ENCODE data around the gene MAGI2. TPM values are rescaled to one million over a fixed set of nuclear protein-coding genes. Genes with fewer than 3 reads are reported as not detected.

MAGI2 gene
- polyA plus RNA-seq, 3 donors: 35.4 to 39.1 (median 36.4) TPM

DNA sequence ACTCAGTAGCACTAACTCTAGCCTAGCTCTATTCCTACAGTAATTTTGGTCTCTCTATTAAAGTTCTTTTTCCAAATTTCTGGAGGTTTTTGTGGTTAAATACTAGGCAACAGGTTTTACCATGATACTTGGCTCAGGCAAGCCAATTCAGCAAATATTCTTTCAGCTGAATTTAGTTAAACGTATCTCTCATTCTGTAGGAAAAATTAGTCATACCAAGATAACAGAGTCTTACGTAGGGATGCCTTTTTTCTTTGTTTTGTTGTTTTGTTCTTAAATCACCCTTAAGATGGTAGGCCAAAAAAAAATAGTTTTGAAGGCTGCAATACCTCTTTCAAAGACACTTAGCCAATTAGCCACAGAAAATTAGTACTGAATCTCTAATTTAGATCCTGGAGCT is 180.5 kb downstream of the MAGI2 start:
- no peak for DNase-seq (ENCODE audit: low read depth in 3 of 3, low spot score in 2 of 3)

DNA sequence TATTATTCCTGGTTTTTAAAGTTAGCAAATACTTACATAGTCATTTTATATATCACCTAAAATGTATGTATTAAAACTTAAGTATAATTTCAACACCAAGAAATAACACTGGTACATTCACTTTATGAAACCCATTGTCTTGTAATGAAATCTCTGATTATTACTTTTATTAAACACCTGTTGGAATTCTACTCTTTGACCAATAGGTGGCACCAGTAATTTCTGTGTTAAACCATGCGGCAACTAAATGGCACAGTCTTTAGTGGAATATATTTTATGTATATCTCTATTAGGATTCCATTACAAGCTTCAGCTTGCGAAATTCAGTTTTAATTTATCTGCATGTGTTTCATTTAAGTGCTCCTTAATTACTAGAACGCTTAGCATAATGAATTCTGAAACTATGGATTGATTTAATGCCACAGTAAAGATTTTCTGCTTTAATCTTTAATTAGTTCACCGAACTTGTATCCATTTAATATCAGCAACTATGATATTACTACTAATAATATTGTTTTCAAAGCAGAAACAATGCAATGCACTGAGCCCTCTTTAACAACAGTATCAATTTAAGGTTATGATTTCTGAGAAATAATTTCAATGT is 181.3 kb downstream of the MAGI2 start:
- DNase-seq (ENCODE audit: low read depth in 3 of 3, low spot score in 2 of 3): no peak

DNA sequence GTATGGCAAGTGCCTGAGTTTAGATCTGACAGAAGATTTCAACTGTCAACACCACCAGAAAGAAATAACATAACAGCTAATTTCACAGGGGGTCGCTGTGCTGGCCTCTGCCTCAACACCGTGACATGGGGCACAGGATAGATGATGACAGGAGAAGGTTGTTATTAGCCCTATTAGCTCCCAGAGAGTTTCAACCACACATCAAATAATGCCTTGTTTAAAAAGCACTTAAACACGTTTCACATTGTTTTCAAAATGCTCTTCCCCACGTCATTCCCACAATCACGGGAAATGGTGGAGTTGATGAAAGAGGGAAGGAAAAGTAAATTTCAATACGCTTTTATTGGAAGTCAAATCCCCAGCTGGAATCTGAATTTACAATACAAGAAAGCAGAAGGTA is 184.7 kb downstream of the MAGI2 start:
- DNase-seq (ENCODE audit: low read depth in 3 of 3, low spot score in 2 of 3): no peak

DNA sequence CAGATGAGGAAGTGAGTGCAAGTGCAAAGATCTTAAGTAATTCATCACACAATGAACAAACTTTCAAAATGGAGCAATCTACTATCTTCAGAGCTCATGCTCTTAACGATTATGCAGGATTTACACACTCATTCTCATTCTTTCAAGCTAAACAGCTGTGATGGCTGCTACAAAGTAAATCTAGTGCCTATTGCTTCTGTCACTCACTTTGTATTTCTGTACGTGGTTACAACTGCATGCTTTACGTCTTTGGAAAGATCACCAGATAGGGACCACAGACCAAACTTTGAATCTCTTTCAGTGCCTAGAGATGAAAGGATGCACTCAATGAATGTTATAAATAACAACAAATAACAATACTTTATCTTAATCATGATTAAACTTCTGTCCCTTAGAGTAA is 194.6 kb downstream of the MAGI2 start:
- no peak for DNase-seq (ENCODE audit: low read depth in 3 of 3, low spot score in 2 of 3)

DNA sequence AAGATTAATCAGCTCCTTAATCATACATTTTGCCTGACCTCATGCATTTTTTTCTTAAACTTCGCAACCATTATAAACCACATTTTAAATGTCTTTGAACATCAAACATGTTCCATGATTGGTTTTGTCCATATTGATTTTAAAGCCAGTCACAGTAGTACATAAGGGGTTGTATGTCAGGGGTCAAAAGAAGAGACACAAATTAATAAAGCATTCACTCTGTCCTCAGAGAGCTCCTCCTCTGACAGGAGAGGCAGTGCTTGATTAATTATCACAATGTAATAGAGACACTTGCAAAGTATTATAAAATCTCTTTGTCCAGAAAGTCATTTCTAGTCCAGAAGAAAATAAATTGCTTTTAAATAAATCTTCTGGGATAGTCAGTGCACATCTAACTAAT is 195.5 kb downstream of the MAGI2 start:
- no peak for DNase-seq (ENCODE audit: low read depth in 3 of 3, low spot score in 2 of 3)

DNA sequence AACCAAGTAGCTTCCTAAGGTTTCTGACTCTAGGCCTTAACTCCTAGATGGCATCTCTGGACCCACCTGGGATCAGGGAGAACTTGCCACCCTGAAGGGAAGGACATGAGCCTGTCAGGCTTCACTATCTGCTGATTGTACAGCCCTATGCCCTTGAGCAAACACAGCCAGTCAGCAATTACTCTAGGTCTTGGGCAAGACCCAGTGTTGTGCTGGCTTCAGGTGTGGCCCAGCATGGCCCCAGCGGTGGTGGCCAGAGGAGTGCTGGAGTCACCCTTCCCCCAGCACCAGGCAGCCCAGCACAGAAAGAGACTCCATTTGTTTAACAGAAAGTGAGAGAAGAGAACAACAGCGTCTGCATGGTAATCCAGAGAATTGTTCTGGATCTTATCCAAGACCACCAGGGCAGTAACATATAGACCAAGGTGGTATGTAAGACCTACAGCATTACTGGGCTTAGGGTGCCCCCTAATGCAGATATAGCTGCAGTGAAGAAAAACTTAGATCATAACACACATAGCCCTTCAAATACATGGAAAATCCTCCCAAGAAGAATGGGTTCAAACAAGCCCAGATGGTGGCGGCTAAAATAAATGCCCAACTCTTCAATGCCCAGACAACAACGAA is 207.7 kb downstream of the MAGI2 start:
- no peak for DNase-seq (ENCODE audit: low read depth in 3 of 3, low spot score in 2 of 3)

DNA sequence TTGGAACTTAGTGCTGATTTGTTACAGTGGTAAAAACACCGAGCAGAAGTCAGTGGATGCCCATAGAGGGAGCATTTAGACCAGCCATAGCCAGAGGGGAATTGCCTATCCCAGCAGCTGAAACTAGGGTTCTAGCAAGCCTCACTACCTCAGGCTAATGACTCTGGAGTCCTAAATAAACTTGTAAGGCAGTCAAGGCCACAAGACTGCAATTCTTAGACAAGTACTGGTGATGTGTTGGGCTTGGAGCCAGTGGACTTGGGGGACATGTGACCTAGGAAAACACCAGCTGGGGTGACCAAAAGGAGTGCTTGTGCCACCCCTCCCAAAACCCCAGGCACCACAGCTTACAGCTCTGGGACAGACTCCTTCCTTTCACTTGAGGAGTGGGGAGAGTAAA is 209.0 kb downstream of the MAGI2 start:
- no peak for DNase-seq (ENCODE audit: low read depth in 3 of 3, low spot score in 2 of 3)

DNA sequence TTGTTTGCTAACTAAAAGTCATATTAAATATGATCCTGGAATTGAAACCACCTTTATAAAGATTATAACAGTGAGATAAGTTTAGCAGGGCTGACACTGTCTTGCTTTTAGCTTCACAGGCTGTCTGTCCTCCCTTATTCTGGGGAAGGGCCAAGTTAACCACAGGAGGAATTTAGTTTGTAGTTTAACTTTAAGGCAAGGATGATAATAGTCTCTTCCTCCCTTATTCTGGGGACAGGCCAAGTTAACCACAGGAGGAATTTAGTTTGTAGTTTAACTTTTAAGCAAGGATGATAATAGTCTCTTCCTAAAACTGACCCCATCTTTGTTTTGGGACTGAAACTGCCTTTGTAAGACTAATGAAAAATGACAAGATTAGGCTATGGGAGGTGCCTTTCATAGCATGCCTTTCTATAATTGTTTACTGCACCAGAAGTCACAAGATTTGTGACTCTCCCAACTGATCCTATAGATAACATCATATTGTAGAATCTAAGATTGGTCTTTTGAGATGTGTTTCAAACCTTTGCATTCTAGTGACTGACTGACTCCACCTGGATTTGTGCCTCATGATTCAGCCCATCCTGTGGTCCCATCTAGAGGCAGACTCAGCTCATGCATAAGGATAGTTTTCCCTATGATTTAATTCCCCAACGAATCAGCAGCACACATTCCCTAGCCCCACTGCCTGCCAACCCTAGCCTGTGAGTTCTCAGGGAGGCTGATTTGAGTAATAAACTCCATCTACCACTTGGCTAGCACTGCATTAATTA is 212.0 kb downstream of the MAGI2 start:
- no peak for DNase-seq (ENCODE audit: low read depth in 3 of 3, low spot score in 2 of 3)

DNA sequence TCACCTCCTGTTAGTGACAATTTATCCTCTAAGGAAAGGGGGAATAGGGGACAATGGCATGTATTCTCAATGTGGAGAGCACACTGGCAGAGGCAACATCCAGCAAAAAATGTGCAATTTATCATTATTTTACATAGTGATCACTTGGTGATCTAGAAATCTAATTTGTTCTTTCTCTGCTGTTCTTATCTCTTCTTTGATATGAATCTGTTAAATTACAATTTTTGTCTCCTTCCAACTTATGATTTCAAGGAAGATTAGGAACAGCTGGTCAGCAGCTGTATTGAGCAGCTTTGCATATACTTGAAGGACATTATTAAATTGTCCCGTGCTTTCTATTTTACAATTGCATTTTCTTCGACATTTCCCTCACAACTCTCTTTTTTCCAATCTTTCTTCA is 213.1 kb downstream of the MAGI2 start:
- no peak for DNase-seq (ENCODE audit: low read depth in 3 of 3, low spot score in 2 of 3)

DNA sequence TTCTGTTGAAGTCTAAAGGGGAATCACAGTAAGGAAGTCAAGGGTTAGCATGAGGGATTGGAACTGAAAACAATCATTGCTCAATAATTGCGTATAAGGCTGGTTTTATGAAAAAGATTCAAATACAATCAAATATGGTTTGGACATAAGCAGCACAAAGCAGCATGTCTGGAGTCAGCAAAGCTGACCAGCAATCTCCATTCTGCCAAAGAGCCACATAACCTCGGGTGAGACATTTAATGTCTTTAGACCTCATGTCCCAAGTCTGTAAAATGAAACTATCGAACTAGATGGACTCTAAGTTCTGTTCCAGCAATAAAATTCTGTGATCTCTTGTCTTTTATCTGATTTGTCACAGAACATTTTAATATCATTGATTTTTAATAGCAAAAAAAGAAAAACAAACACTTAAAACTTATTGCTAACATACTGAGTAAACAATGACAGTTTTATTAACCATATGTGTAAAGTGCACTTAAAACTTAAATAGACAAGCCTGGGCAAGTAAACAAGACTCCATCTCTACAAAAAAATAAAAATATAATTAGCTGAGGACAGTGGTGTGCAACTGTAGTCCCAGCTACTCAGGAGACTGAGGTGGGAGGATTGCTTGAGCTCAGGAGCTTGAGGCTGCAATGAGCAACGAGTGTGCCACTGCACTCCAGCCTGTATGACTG is 217.0 kb downstream of the MAGI2 start:
- DNase-seq (ENCODE audit: low read depth in 3 of 3, low spot score in 2 of 3): no peak

DNA sequence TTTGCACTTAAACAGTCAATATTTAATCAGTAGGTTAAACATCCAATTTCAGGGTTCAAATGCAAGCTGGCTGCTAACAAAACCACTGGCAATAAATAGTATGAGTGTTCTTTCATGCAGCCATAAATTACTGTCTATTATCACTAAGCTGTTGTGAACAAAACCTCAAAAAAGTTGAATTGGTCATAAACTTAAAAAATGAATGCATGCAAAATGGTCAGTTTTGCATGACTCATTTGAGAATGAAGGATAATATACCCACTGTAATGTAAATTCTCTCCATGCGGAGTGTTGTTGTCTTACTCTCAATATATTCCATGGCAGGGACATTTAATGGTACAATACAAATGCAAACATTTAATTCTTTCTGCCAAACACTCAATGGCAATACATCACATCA is 226.4 kb downstream of the MAGI2 start:
- DNase-seq (ENCODE audit: low read depth in 3 of 3, low spot score in 2 of 3): no peak

DNA sequence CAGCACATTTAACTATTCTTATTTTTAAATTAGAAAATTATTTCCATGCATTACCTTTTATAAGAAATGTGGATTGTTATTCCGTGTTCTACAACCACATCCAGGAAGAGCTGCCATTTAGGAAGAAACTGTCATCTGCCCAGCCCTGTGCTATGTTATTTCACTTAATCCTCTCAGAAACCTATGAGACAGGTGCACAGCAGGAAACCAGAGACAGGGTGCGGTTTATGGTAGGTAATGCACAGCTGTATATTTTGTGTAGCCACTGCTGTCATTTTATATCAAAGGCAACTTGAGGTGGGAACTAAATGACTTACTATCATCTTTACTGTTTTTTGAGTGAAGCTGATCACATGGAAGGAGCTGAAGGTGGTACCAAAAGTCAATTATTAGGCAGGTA is 232.3 kb downstream of the MAGI2 start:
- DNase-seq (ENCODE audit: low read depth in 3 of 3, low spot score in 2 of 3): no peak

DNA sequence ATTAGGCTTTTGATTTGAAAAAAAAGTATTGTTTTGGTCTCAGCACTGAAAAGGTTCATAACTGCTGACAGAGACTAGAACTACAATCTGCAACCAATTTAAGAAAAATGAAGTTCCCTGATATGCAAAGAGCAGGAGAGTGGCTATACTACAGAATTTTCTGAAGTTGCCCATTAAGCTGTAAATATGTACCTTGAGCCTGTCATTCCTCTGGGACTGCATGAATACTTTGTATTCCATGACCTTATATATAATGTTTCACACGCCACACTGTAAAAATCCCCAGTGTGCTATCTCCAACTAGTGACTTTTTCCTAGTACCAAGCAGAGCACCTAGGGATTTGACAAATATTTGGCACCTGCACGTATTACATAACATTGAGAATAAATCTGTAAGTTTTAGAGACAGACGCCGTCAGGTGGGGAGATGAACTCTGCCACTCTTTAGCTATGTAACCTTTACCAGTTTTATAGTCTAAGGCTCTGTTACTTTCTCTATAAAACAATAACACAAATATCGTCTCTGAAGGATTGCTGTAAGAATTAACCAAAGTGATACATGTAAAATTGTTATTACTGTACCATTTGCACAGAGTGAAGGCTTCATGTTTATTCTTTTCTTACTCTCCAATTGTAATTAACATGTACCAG is 235.4 kb downstream of the MAGI2 start:
- DNase-seq (ENCODE audit: low read depth in 3 of 3, low spot score in 2 of 3): no peak

DNA sequence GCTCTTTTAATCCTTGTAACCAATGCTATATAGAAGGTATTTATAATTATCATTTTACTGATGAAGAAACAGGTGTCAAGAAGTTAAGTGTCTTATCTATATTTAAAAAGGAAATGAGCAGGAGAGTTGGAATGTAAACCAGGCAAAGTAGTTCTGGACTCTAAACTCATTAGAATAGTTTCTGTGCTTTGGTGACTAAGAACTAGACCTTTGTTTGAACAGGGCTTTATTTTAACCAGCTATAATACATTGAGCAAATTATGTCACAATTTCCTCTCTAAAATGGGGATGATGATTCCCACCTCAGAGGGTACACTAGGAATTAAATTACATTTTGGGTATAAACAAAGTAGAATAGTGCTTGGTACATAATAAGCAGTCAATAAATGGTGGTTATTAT is 236.0 kb downstream of the MAGI2 start:
- no peak for DNase-seq (ENCODE audit: low read depth in 3 of 3, low spot score in 2 of 3)

DNA sequence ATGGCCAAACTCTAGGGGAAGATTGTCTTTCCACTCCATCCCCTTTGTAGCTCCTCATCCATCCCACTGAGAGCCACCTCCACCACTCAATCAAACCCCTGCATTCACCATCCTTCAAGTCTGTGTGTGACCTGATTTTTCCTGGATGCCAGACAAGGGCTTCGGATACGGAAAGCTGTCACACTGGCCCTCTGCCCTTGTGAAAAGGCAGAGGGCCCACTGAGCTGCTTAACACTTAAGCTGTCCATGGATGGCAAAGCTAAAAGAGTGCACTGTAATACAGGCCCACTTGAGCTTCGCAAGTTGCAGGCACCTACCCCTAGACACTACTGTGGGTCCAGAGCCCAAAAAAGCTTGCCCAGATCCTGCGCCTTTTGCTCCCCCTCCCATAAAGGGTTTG is 237.2 kb downstream of the MAGI2 start:
- no peak for DNase-seq (ENCODE audit: low read depth in 3 of 3, low spot score in 2 of 3)

DNA sequence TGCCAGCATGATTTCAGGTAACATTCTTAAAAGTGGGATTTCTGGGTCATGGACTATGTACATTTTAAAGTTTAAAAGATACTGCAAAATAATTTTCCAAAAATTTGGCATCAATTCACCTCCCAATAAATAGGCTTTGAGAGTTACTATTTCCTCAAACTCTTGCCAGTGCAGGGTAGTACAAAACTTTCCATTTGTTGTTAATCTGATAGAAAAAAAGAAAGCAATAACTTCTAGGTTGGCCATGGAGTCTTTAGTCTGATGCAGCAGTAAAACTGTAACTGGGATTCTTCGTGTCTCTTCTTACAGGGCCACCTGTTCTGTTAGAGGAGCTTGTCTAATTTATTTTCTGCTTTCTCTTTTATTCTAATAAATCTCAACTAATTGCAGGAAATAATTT is 241.1 kb downstream of the MAGI2 start:
- DNase-seq (ENCODE audit: low read depth in 3 of 3, low spot score in 2 of 3): no peak

DNA sequence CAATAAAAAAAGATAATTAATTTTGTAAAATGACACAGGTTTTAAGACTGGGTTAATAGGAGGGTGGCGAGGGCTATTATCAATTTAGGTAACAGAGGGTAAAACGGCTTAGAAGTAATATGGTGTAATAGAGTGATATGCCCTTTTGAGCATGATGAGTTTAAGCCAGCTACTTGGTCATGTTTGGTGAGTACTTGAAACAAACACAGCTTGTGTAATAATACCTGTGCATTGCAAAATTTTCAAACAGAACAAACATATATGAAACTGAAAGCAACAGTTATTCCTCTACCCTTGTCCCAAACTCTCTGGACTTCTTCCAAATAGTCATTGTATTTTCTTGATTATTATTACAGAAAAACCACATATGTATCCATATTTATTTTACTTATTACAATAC is 241.7 kb downstream of the MAGI2 start:
- DNase-seq (ENCODE audit: low read depth in 3 of 3, low spot score in 2 of 3): no peak

DNA sequence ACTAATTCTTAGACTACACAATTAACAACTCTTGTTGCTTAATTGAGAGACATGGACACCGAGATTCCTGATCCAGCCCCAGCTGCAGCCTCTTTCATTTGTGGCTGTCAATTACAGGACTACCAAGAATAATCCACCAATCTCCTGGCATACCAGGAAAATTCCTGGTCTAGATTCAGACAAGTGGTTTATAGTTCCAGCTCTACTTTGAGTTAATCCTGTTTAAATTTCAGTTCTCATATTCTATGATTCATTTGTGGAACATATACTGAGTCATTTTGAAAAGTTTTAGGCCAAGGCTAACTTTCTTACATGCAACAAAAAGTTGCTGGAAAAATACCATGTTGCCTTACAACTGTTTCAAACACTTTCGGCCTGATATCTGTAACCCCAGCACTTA is 253.5 kb downstream of the MAGI2 start:
- no peak for DNase-seq (ENCODE audit: low read depth in 3 of 3, low spot score in 2 of 3)

DNA sequence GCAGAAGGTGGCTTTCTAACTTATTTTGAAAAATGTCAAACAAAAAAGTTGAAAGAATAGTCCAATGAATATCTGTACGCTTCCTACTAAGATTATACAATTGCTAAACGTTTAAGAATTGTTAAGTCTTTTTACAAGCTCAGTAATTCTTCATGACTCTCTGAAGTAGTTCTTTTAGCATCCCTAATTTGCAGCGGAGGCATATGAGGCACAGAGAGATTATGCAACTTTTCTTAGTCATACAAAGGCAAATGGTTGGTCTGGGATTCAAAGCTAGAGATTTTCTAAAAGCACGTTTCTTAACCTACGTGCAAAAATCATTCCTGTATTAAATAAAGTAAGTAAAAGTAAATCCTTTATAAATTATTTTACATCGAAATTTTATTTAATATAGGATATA is 254.2 kb downstream of the MAGI2 start:
- DNase-seq (ENCODE audit: low read depth in 3 of 3, low spot score in 2 of 3): no peak

DNA sequence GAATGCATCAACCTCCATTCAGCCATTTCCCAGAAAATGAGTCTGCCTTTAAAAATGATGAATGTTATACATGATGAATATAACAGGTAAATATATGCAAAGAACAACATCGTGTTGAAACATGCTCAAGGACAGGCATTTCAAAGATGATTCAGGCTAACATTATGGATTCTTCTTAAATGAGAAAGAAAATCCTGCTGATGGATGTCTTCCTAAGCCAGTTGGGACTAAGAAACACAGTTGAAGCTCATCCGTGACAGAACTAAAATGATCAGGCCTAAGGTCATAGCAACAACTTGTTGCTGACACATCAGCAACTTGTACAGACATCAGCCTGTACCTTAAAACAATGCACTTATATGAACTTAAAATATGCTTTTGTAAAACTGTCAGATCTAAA is 267.9 kb downstream of the MAGI2 start:
- DNase-seq (ENCODE audit: low read depth in 3 of 3, low spot score in 2 of 3): no peak

DNA sequence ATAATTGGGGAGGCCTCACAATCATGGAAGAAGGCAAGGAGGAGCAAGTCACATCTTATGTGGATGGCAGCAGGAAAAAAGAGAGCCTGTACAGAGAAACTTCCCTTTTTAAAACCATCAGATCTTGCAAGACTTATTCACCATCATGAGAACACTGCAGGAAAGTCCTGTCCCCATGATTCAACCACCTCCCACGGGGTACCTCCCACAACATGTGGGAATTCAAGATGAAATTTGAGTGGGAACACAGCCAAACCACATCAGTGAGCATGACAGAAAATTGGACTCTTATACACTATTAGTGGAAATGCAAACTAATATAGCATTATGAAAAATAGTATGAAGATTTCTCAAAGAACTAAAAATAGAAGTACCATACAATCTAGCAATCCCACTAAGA is 271.2 kb downstream of the MAGI2 start:
- no peak for DNase-seq (ENCODE audit: low read depth in 3 of 3, low spot score in 2 of 3)

Data from right renal cortex interstitium (tissue), 3 donors.